SW480 (cell line): Measurements from ENCODE around the gene ADCY1.

ENCODE experiments used
- DNase-seq: peaks from one replicate; pipeline ENCODE4 v3.0.0-alpha.2; 2016; ENCODE audit warnings: low spot score

Gene ADCY1

GRCh38 chr7:45593121-45593541, 19.0 kb downstream of the ADCY1 start:
- DNase-seq, result no peak

DNA sequence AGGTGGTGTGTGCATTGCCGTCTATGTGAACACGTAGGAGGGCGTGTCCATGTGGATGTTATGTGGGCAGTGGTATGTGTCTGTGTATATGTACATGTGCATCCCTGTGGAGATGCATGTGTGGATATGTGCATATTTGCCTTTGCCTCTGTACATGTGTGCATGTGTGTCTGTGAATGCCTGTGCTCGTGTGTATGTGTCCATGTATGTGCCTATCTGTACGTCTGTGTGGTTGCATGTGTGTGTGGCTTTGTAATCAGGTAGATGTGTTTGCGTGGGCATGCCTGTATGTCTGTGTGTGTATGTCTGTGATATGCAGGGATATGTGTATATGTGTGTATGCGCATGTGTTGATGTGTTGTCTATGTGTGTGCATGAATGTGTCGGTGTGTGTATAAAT, 19.7 kb downstream of the ADCY1 start:
- DNase-seq, result no peak

DNA sequence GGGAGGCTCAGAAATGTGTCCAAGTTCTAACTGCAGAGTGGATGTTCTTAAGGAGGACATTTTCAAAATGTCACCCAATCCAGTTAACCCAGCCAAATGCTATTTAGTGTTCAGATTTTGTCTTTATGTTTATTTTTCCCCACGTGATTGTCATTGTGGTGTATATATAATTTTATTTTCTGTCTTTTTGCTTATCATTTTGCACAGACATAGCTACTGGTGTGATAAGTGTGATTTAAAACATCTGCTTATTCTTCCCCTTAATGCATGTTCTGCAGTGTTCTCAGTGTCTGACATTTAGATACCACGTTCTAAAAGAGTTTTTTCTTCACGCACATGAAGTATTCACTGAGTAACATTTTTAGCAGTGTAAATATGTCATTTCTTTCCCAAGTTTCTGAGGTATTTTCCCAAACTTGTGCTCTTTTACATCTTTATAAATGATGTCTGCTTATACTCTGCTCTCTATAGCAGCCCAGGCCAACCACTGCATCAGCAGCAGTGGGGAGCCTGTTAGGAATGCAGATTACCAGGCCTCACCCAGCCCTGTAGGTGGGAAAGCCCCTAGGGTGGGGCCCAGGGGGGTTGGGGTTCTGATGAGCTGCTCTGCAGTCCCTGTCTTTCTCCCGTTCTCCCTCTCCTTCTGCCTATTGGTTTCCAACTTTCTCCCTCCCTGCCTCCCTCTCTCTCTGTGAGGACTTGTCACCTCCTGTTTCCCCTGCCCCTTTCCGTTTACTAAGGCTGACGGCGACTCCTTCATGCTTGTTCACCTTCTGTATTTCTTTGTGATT, 20.8 kb downstream of the ADCY1 start:
- no peak for DNase-seq

GRCh38 chr7:45595809-45596664, 21.9 kb downstream of the ADCY1 start:
- no peak for DNase-seq

GRCh38 chr7:45596665-45597095, 22.5 kb downstream of the ADCY1 start:
- no peak for DNase-seq

DNA sequence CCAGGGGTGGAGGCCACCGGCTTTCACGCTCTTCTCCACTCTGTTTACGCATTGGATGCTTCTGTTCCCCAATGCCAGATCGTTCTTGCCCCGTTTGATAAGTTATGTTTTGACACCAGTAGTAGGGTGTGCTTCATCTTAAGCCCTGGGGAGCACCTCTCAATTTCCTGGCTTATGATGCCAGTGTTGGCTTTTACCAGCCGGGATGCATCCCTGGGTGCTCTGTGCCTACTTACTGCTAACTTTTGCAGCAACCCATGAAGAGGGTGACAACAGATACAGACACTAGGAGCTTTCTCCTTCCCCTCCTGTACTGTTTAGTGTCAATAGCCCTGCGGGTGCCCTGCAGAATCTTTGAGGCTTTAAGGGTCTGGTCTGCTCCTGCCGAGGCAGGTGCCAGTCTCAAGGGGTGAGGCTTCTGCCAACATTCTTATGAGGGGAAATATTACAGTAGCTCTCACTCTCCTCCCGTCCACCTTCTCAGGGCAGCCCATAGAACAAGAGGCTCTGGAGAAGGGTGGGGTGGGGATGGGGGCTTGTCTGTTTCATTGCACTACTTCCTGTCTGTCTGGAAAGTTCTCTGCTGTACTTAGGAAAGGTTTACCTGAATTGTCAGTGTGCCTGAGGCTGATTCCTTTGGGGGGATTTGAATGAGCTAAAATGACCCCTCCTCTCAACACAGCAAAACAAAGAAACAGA, 23.3 kb downstream of the ADCY1 start:
- no peak for DNase-seq

DNA sequence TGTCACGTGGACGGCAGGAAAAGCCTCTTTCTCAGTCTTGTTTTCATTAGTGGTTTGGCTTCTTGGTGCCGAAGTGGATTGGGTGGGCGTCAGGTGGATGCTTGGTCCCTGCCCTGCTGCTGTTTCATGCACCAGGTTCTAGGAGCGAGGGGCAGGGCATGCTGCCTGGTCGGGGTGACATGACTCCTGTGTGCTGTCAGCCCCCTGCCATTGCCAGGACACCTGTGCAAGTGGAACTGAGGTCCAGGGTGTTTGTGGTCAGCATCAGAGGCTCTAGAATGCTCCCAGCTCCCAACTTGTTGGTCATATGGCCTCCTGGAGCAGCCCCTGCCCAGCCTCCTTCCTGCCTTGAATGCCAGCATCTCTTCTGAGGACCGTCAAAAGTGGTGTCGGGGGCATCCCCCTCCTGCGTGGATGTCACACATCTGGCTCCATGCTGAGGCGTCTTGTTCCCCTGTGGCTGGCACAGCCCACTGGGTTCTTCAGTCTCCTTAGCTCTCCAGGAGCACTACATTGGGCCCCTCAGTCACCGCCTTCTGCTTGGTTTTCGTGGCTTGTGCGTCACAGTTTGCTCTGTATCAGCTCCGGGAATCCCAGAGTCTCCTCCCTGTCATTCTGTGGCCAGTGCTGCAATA, 24.8 kb downstream of the ADCY1 start:
- no peak for DNase-seq

GRCh38 chr7:45599851-45600706, 25.9 kb downstream of the ADCY1 start:
- DNase-seq, result no peak

- no peak for DNase-seq
Observed at GRCh38 chr7:45601094-45601493, 26.9 kb downstream of the ADCY1 start.

- DNase-seq, result no peak
Observed at GRCh38 chr7:45601816-45602540, 27.8 kb downstream of the ADCY1 start.

DNA sequence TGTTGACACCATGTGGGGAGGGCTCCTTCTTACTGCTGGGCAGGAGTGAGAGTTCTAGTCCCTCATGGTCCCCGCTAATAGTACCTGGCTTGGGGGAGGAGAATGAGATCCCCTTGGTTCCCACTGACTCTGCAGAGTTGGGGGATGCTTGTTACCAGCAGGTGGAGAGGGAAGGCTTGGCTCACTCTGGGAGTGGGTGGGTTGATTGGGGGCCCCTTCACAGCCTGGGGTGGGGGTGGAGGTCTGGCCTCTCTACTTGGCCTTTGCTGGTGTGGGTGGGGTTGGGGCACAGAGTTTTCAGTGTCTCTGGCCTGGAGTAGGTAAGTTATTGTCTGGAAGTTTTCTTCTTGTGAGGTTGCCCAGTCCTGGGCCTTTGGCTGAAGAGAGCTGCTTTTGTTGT, 31.9 kb downstream of the ADCY1 start:
- no peak for DNase-seq

DNA sequence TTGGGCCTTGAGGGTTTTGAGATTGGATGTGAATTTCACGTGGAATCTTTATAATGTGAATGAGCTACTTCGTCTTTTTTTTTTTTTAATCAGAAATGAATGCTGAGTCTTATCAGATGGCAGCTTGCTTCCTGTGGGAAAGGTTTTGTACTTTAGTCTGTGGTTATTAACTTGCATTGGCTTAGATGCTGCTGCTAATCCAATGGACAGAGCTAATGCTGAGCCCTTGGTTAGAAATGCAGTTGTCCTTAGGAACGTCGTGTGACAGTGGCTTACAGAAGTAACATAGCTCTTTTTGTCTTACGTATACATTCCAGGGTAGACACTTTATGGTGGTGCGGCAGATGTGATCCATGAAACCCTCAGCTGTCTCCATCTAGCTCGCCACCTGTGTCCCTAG, 32.8 kb downstream of the ADCY1 start:
- no peak for DNase-seq

DNA sequence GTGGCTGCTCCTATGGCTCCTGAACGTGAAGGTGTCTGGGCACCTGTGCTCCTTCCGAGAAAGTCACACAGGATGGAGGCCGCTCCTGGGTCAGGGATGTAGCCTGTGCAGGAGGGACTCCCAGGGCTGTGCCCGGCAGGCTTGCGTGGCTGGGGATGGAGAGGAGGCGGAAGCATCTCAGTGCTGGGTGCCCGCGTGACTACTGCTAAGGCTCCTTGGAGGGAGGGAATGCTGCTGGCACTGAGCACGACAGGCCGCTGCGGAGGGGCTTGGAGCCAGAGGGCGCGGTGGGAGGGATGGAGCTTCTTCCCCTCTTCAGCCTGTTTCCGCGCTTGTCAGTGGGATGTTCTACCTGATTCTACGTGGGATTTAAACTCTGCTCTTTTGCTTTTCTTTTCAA, 35.0 kb downstream of the ADCY1 start:
- no peak for DNase-seq

- DNase-seq, result no peak
Observed at GRCh38 chr7:45610019-45610418, 35.9 kb downstream of the ADCY1 start.

DNA sequence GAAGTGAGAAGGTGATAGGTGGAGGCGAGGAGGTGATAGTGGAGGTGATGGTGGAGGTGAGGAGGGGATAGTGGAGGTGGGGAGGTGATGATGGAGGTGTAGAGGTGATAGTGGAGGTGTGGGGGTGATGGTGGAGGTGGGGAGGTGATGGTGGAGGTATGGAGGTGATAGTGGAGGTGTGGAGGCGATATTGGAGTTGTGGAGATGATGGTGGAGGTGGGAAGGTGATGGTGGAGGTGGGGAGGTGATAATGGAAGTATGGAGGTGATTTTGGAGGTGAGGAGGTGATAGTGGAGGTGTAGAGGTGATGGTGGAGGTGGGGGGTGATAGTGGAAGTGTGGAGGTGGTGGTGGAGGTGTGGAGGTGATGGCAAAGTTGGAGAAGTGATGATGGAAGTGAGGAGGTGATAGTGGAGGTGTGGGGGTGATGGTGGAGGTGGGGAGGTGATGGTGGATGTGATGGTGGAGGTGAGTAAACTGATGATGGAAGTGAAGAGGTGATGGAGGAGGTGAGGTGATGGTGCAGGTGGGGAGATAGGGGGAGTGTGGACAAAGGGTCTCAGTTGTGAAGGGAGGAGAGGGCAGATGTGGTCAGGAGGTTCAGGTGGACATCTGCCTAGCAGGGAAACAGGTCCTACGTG, 36.6 kb downstream of the ADCY1 start:
- no peak for DNase-seq

GRCh38 chr7:45617166-45617565, 43.0 kb downstream of the ADCY1 start:
- no peak for DNase-seq

- no peak for DNase-seq
Observed at GRCh38 chr7:45622058-45622457, 47.9 kb downstream of the ADCY1 start.

GRCh38 chr7:45623157-45623556, 49.0 kb downstream of the ADCY1 start:
- no peak for DNase-seq

DNA sequence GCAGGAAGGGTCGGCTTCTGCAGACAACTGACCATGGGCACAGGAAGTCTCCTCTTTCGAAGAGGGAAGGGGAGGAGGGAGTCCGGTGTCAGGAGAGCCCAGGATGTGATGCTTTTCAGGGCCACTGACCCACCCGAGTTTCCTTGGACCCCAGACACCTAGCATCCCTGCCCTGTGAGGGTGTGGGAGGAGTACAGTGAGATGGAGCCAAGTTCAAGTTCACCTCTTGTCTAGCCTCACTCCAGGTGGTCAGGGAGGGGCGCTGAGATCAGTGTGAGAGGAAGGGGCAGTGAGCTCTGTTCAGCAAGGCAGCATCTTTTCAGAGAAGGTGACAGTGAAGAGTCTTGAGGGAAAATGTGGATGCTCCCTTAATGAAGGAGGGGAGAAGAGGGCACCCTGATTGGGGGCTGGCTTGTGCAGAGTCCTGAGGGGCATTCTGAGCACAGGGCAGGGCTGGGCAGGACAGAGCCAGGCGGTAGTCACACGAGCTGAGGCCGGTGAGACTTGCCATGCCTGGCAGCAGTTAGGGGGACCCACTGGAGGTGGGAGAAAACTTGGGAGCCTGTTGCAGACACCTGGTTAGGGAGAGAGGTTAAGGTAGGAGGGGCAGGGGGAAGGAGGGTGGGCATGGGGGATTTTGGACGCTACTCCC, 49.7 kb downstream of the ADCY1 start:
- DNase-seq, result no peak

GRCh38 chr7:45624392-45624760, 50.2 kb downstream of the ADCY1 start:
- DNase-seq, result peak; percentile 45
